ENCODE results near the gene MUC20.
"Not testable (repeated sequence)": the region's sequence is repeated elsewhere in the genome, so short reads cannot be mapped to it uniquely, and the experiment has no call there.

Gene MUC20

DNA sequence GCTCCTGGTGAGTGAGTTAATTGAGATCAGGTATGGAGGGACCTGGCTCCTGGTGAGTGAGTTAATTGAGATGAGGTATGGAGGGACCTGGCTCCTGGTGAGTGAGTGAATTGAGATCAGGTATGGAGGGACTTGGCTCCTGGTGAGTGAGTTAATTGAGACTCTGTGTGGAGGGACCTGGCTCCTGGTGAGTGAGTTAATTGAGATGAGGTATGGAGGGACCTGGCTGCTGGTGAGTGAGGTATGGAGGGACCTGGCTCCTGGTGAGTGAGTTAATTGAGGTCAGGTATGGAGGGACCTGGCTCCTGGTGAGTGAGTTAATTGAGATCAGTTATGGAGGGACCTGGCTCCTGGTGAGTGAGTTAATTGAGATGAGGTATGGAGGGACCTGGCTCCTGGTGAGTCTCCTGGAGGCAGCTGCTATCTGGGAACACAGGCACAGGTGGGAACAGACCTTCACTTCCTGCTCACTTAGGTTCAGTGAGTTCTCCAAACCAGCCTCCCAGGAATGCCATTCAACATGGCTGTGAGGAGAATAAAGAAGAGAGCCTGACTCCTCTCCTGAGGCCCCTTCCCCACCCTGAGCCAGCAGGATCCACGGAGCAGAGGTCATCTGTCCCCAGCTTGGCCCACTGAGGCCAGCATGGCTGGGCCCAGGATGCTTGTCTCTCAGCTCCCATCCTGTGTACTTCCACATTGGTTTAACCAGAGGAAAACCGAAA lies 9.5 kb upstream of the MUC20 start:
- not testable (repeated sequence) for DNase-seq

DNA sequence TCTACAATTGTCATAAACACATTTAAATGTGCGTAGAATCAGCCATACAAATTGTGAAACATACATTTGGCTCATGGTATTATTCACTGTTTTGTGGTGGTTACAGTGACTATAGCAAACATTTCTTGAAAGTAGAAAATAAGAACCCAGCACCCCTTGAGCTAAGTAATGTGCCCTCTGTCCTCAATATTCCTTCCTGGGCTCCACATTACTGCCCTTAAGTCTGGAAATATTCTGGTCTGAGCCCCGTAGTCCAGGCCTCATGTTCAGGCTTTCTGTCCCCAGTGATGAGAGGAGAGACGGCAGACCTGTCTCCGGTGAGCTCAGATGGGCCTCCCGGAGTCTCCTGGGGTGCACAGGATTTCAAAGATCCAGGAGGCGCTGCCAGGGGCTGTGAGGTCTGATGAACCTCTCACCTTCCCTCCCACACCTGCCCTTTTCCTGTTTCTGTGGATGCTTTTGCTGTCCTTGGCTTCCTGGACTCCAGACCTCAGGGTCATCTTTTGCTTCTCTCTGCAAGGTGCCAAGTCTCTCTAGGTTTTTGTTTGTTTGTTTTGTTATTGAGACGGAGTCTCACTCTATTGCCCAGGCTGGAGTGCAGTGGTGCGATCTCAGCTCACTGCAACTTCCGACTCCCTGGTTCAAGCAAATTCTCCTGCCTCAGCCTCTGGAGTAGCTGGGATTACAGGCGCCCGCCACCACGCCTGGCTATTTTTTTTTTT lies 8.8 kb upstream of the MUC20 start:
- DNase-seq = no peak

DNA sequence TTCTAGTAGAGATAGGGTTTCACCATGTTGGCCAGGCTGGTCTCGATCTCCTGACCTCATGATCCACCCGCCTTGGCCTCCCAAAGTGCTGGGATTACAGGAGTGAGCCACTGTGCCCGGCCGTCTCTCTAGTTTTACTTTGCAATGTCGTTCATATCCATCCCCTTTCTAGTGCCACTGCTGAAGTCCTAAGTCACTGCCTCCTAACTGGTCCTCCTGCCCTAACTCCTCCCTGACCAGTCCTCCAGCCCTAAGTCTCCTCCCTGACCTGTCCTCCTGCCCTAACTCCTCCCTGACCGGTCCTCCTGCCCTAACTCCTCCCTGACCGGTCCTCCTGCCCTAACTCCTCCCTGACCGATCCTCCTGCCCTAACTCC lies 8.3 kb upstream of the MUC20 start:
- DNase-seq = not testable (repeated sequence)

DNA sequence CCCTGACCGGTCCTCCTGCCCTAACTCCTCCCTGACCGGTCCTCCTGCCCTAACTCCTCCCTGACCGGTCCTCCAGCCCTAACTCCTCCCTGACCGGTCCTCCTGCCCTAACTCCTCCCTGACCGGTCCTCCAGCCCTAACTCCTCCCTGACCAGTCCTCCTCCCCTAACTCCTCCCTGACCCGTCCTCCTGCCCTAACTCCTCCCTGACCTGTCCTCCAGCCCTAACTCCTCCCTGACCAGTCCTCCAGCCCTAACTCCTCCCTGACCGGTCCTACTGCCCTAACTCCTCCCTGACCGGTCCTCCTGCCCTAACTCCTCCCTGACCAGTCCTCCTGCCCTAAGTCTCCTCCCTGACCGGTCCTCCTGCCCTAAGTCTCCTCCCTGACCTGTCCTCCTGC lies 7.6 kb upstream of the MUC20 start:
- not testable (repeated sequence) for DNase-seq

DNA sequence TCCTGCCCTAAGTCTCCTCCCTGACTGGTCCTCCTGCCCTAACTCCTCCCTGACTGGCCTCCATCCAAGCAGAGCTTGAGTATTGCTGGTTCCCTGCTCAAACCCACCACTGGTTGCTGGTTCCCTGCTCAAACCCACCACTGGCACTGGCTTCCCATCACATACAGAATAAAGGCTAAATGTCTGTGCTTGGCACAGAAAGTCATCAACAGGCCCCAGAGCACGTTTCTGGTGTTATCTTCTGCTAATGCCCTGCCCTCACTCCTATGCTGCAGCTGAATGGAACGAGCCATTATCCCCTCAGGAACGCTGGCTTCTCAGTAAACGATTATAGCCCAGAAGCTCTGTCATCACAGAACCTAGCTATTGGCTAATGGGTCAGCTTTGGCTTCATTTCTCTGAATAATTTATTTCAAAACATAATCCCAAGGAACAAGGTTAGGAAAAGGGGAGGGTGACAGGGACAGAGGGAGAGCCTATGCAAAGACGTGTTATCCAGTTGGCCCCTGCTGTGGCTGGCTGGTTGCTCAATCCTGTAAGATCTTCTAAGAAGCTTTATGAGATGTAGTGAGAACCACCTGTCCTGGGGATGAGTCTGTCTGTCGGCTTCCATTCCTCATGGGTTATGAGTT lies 6.3 kb upstream of the MUC20 start:
- no peak for DNase-seq

DNA sequence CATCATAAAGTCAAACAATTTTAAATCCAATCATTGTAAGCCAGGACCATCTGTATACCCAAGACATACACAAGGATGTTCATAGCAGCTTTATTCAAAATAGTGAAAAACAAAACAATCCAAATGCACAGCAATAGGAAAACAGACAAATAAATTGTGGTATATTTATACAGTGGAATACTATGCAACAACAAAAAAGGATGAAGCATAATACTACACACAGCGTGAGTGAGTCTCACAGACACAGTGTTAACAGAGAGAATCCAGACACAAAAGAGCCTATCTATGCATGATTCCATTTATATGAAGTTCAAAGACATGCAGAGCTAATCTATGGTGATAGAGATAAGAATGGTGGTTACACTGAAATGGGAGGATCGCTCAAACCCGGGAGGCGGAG lies 5.6 kb upstream of the MUC20 start:
- no peak for DNase-seq

DNA sequence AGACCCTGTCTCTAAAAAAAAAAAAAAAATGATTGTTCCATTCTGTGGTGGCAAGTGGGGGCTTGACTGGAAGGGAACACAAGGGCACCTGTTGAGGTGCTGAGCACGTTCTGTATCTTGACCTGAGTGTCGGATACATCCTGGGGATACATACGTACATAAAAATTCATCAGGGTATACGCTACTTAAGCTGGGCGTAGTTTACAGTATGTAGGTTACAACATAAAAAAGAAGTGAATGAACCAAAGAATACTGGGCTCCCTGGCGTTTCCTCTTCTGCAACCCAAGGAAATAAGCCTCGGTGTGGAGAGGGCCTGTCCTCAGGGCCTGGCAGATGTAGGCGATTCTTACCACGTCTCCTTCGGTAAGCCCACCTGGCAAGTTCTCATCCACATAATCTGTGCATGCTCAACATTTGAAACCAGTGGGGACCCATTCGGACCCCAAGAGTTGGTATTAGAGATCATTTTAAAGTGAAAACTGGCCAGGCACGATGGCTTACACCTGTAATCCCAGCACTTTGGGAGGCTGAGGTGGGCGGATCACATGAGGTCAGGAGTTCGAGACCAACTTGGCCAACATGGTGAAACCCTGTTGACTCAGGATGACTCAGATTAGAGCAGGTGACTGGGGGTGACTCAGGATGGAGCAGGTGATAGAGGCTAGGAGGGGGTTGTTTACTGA lies 5.1 kb upstream of the MUC20 start:
- DNase-seq = no peak

DNA sequence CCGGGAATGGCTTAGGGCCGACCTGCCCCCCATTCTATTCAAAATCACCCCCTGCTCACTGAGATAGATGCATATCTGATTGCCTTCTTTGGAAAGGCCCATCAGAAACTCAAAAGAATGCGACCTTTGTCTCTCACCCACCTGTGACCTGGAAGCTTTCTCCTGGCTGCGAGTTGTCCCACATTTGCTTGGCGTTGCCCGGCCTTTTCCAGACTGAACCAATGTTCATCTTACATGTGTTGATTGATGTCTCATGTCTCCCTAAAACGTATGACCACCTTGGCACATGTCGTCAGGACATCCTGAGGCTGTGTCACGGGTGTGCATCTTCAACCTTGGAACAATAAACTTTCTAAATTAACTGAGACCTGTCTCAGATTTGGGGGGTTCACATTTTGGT lies 3.4 kb upstream of the MUC20 start:
- DNase-seq = no peak

DNA sequence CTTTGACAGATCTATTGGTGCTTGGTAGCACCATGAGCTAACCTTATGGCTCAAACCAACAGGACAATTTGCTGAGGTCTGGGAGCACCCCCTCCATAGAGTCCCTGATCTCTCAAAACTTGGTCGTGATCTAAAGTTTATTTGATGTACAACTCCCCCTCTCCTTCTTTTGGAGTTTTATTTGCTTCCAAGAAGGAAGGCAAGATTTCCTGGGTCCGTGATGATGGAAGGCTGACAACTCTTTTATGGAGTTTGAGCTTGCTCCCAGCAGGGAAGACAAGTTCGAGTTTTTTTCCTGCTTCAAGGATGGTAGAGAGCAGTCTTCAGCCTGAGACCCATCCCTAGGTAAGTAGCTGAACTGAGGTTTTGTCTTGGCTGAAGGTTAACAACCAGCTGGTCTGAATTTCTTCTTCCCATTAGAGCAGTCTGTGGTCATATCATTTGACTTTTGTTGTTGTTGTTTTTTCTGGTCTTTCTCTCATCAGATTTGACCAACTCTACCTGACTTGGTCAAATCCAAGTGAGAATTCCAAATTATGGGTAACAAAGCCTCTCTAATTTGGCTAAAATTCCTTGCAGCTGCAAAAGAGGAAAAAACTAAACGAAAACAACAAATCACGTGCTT lies 2.8 kb upstream of the MUC20 start:
- DNase-seq = no peak

DNA sequence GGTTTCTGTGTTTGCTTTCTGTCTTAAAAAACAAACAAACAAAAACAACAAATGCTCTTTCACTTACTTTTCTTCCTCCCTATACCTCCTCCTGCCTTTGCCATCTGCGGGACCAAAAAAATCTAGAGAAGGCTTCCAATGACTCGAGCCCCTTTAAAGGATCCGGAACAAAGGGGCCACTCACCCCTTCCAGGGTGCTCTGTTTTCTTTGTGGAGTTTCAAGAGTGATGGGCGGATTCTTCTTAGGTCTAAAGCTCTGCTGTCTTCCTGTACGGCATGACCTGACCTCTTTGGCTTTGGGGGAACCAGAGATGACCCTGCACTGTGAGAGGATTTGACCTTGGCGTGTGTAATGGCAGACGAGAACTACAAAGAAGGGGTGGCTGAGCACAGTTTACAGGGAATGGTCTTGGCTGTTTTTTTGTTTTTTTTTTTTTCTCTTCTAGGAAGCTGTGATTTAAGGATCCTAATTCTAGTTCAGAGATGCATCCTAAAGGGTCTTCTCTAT lies 2.2 kb upstream of the MUC20 start:
- DNase-seq = no peak

DNA sequence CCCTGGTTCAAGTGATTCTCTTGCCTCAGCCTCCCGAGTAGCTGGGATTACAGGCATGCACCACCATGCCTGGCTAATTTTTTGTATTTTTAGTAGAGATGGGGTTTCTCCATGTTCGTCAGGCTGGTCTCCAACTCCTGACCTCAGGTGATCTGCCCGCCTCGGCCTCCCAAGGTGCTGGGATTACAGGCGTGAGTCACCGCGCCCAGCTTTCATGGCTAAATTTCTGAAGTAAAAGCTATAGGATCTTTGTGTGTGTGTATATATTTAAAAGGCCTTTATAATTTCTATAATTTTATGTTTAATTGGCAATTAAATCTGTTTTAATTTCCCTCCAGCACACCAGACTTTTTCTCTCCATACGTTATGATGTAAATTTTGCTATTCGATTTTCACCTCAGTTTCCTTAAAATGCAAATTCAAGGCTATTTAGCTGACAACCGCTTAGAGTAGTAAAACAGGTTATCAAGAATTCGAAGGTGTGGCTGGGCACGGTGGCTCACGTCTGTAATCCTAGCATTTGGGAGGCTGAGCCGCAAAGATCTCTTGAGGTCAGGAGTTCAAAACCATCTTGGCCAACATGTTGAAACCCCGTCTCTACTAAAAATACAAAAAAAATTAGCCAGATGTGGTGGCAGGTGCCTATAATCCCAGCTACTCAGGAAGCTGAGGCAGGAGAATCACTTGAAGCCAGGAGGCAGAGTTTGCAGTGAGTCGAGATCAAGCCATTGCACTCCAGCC lies 1.1 kb upstream of the MUC20 start:
- not testable (repeated sequence) for DNase-seq

DNA sequence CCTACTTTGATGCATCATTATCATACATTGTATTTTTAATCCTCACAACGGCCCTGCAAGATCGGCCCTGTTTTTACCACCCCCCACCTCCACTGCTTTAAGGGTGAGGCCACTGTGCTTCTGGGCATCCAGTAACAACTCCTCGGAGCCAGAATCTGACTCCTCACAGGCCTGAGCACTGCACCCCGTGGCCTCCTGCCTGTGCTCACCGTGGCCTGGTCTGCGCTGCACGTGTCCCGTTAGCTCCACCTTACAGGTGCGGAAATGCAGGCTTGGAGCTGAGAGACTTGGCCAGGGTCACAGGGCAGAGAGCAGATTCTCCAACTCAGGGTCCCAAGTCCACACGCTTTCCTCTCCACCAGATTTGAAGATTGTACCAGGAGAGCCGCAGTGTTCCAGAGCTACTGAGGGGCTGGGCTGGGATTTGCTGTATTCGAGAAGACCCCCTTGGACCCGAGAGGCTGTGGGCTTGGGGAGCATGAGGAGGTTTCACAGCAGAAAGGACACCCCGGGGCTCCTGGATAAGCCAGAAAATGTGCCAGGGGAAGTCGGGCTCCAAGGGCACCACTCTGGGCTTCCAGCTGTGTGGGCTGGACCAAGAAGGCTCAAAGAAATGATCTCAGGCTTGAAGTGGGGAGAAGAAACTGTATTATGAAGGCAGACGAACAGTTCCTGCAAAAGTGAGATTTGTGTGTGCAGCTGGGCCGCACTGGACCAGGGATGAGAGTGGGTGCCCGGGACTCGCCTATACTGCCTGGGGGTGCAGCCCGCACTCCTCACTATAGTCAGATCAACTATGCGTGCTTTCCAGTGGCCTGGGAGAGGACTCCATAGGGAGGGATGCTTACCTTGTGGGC lies 1.6 kb downstream of the MUC20 start:
- DNase-seq = not testable (repeated sequence)

DNA sequence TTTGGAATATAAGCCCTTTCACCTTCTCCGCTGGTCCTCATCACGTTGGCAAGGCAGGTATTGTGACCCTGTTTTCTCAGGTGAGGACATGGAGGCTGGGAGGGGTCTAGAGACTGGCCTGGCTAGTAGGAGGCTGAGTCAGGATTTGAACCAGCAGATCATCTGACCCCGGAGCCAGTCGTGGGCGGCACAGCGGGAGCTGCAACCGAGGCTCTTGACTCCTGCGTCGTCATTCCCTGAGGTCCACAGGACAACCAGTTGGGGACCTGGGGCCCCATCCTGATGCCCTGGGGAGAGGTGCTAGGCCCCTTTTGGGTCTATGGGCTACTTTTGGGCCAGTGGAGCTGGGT lies 2.2 kb downstream of the MUC20 start:
- not testable (repeated sequence) for DNase-seq

DNA sequence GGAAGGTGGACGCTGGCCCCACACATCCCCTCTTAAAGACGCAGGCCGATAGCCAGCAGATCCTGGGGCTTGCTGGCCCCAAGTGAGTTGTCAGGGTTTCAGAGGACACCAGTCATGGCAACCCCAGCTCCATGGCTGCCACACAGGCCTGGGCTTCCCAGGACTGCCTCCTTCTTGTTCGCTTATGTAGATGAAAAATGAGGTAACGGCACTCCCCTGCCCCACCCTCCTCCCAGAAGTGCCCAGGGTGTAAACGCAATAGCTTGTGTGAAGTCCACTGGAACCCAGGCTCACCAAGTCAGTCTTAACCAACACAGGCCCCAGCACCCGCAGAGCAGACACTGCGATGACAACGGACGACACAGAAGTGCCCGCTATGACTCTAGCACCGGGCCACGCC lies 3.6 kb downstream of the MUC20 start:
- DNase-seq = not testable (repeated sequence)

DNA sequence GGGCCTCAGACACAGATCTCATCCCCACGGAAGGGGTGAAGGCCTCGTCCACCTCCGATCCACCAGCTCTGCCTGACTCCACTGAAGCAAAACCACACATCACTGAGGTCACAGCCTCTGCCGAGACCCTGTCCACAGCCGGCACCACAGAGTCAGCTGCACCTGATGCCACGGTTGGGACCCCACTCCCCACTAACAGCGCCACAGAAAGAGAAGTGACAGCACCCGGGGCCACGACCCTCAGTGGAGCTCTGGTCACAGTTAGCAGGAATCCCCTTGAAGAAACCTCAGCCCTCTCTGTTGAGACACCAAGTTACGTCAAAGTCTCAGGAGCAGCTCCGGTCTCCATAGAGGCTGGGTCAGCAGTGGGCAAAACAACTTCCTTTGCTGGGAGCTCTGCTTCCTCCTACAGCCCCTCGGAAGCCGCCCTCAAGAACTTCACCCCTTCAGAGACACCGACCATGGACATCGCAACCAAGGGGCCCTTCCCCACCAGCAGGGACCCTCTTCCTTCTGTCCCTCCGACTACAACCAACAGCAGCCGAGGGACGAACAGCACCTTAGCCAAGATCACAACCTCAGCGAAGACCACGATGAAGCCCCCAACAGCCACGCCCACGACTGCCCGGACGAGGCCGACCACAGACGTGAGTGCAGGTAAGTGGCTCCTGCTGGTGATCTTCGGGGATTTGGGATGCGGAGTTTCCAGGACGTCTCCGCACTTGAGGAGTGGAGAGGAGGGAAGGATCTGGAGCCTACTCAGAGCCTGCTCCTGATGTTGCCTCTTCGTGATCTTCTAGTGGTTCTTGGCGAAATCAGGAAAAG lies 5.3 kb downstream of the MUC20 start:
- not testable (repeated sequence) for DNase-seq

DNA sequence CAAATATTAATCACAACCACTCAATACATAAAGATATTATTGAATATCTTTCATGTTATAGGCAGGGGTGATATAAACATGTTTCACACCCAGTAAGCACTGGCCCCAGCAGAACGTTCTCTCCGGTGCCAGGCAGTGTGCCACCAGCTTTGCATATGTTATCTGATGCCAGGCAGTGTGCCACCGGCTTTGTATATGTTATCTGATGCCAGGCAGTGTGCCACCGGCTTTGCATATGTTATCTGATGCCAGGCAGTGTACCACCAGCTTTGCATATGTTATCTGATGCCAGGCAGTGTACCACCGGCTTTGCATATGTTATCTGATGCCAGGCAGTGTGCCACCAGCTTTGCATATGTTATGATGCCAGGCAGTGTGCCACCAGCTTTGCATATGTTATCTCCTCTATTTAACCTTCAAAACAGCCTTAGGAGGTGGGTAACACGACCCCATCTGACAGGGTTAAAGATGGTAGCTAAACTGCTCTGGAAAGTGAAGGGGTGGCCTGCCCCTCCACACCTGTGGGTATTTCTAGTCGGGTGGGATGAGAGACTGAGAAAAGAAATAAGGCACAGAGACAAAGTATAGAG lies 6.9 kb downstream of the MUC20 start:
- DNase-seq = no peak

DNA sequence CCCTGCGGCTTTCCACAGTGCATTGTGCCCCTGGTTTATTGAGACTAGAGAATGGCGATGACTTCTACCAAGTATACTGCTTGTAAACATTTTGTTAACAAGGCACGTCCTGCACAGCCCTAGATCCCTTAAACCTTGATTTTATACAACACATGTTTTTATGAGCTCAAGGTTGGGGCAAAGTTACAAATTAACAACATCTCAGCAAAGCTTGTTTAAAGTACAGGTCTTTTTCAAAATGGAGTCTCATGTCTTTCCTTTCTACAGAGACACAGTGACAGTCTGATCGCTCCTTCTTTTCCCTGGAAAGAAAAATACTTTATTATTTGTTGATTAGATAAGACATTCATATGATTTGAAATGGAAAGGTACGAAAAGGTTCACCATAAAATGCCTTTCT lies 8.0 kb downstream of the MUC20 start:
- not testable (repeated sequence) for DNase-seq

DNA sequence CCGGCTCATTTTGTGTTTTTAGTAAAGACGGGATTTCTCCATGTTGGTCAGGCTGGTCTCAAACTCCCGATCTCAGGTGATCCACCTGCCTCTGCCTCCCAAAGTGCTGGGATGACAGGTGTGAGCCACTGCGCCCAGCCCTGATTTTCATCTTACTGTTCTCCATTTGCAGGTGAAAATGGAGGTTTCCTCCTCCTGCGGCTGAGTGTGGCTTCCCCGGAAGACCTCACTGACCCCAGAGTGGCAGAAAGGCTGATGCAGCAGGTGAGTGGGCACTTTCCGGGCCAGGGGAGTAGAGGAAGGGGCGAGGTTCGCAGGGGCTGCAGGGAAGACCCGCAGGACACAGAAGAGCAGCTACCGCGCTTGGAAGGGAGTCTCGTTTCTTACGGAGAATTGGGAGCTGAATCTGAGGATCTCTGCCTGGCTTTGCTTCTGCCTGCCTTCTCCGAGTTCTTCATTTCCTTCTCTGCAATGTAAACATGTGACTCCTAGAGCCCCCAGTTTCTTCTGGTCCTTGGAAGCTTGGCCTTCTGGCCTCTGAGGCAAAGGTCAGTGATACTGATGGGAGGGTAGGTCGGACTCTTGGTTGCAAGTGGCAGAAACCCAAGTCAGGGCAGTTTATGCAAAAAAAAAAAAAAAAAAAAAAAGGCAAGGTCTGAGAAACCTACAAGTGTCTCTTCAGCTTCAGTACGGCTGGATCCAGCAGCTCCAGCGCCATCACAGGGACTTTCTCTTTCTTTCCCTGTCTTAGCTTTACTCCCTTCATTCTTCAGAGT lies 8.9 kb downstream of the MUC20 start:
- DNase-seq = no peak

DNA sequence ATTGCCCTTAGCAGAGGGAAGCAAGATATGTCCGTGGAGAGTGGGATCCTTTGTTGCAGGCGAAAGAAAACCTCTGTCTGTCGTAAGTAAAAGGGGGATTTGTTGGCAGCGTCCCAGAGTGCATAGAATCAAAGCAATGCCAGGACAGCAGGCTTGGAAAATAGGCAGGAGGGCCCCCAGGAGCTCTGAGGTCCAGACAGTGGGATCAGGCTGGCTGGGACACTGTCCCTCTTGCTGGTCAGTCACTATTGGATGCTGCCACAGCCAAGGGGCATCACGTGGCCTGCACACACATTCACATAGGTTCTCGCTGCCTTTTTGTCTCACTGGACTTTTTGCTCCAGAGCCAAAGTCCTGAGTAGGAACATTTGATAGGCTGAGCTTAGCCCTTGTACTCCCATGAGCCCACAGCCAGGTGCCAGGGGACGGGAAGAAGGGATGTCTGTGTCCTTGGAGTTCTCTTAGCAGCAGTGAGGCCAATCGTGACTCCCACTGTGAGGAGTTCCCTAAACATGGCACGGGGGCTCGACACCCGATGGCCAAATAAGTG lies 10.7 kb downstream of the MUC20 start:
- no peak for DNase-seq

Data from Kasumi-1 (cell line).